ENCODE data around the gene CACNA1B.

The CACNA1B gene

DNA sequence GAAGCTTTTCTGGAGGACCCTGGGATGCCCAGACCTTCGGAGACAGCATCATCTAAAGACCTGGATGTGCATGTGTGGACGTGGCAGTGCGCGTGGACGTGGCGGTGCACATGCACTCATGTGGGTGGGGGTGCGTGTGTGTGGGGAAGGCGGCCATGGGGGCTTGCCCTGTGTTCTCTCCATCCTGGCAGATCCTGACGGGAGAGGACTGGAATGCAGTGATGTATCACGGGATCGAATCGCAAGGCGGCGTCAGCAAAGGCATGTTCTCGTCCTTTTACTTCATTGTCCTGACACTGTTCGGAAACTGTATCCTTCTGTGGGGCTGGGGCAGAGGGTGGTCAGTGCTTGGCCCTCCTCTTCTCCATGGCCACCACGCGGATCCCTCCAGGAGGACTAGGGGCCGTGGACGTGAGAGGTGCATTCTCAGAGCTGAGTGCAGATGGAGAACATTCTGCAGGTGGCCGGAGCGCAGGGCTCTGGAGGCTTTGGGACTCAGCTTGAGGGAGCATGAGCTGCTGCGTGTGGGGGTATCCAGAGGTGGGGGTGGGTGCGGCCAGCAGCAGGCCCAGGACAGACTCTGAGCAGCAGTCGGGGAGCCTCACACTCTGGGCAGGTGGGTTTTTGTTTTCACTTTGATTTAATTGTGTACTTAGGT is 129.1 kb downstream of the CACNA1B start:
- no peak overlapping the region for H3K9ac ChIP-seq (ENCODE audit: low read depth in 1 of 2, low read length in 2 of 2)
- no peaks in the 10 kb centered on the region for H3K36me3 ChIP-seq (ENCODE audit: control insufficient read depth in 1 of 2, insufficient read depth in 2 of 2, low read length in 2 of 2)
- H3K27ac ChIP-seq (ENCODE audit: low read depth, low read length): no peak overlapping the region
- H3K4me1 ChIP-seq (ENCODE audit: control insufficient read depth in 1 of 2, insufficient read depth in 2 of 2, low read length in 2 of 2): no peaks in the 10 kb centered on the region
- H3K4me3 ChIP-seq (ENCODE audit: low read depth in 1 of 2, low read length in 2 of 2): no peak overlapping the region
- no peaks in the 10 kb centered on the region for H3K9me3 ChIP-seq (ENCODE audit: control insufficient read depth in 1 of 2, low read length in 2 of 2)
- no peaks in the 10 kb centered on the region for H3K27me3 ChIP-seq (ENCODE audit: control insufficient read depth in 1 of 2, insufficient read depth in 2 of 2, low read length in 2 of 2)

DNA sequence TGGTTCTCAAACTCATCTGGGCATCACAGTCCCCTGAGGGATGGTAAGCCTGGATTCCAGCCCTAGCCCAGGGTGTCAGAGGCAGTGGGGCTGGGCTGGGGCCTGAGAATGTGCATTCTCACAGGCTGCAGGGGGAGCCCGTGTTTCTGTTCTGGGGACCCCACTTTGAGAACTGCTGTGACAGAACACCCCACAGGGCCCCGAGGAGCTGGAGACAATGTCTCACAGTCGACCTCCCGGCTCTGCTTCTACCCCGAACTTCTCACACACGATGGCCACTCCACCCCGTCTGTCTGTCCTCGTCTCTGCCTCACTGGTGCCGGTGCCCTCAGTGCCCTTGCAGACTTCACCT is 130.0 kb downstream of the CACNA1B start:
- H3K36me3 ChIP-seq (ENCODE audit: control insufficient read depth in 1 of 2, insufficient read depth in 2 of 2, low read length in 2 of 2): no peaks in the 10 kb centered on the region
- no peaks in the 10 kb centered on the region for H3K4me1 ChIP-seq (ENCODE audit: control insufficient read depth in 1 of 2, insufficient read depth in 2 of 2, low read length in 2 of 2)
- no peak overlapping the region for H3K27ac ChIP-seq (ENCODE audit: low read depth, low read length)
- no peak overlapping the region for H3K9ac ChIP-seq (ENCODE audit: low read depth in 1 of 2, low read length in 2 of 2)
- H3K27me3 ChIP-seq (ENCODE audit: control insufficient read depth in 1 of 2, insufficient read depth in 2 of 2, low read length in 2 of 2): no peaks in the 10 kb centered on the region
- H3K4me3 ChIP-seq (ENCODE audit: low read depth in 1 of 2, low read length in 2 of 2): no peak overlapping the region
- no peaks in the 10 kb centered on the region for H3K9me3 ChIP-seq (ENCODE audit: control insufficient read depth in 1 of 2, low read length in 2 of 2)

- H3K4me1 ChIP-seq (ENCODE audit: control insufficient read depth in 1 of 2, insufficient read depth in 2 of 2, low read length in 2 of 2): no peaks in the 10 kb centered on the region
- no peaks in the 10 kb centered on the region for H3K27me3 ChIP-seq (ENCODE audit: control insufficient read depth in 1 of 2, insufficient read depth in 2 of 2, low read length in 2 of 2)
- H3K9me3 ChIP-seq (ENCODE audit: control insufficient read depth in 1 of 2, low read length in 2 of 2): no peaks in the 10 kb centered on the region
- H3K4me3 ChIP-seq (ENCODE audit: low read depth in 1 of 2, low read length in 2 of 2): no peak overlapping the region
- H3K36me3 ChIP-seq (ENCODE audit: control insufficient read depth in 1 of 2, insufficient read depth in 2 of 2, low read length in 2 of 2): no peaks in the 10 kb centered on the region
- no peak overlapping the region for H3K9ac ChIP-seq (ENCODE audit: low read depth in 1 of 2, low read length in 2 of 2)
- no peak overlapping the region for H3K27ac ChIP-seq (ENCODE audit: low read depth, low read length)
Observed at GRCh38 chr9:138007918-138008841, 130.6 kb downstream of the CACNA1B start.

GRCh38 chr9:138009016-138009802 is 131.6 kb downstream of the CACNA1B start:
- Histone ChIP-seq H3K4me3 (ENCODE audit: low read depth in 1 of 2, low read length in 2 of 2) (no peak overlapping the region), H3K9me3 (ENCODE audit: control insufficient read depth in 1 of 2, low read length in 2 of 2) (no peaks in the 10 kb centered on the region), H3K36me3 (ENCODE audit: control insufficient read depth in 1 of 2, insufficient read depth in 2 of 2, low read length in 2 of 2) (no peaks in the 10 kb centered on the region), H3K4me1 (ENCODE audit: control insufficient read depth in 1 of 2, insufficient read depth in 2 of 2, low read length in 2 of 2) (no peaks in the 10 kb centered on the region), H3K27ac (ENCODE audit: low read depth, low read length) (no peak overlapping the region), H3K27me3 (ENCODE audit: control insufficient read depth in 1 of 2, insufficient read depth in 2 of 2, low read length in 2 of 2) (no peaks in the 10 kb centered on the region), H3K9ac (ENCODE audit: low read depth in 1 of 2, low read length in 2 of 2) (no peak overlapping the region)

DNA sequence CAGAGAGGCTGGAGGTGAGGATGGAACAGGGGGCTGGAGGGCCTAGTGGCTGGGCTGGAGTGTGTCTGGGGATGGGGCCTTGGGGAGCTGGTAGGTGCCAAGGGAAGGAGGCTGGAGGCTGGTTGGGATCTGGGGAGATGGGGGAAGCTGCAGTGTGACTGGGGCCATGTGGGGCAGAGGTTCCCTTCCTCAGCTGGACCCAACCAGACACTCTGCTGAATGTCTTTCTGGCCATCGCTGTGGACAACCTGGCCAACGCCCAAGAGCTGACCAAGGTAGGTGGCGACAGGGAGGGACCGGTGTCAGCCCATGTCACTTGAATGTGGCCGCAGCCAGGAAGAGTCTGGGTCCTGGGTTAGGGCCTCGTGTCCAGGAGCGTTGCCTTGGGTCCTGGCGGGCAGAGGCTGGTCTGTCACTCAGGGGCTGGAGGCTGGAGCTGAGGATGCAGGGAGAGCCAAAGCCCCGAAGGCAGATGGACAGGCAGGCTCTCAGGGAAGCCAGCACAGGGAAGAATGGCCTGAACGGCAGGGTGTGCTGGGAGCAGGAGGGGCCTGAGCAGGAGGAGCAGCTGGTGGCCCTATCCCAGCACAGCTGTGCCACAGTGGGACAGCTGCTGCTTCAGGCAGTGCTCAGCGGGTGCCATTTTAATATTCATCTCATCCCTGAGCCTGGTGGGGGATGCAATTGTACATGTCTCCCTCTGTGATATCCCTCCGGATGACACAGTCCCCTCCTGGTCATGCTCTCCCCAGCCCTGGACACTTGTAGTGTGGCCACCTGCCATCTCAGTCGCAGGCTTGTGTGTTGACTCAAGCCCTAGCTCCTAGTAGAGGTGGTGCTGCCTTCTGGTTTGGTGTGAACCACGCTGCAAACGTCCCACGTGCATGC is 132.5 kb downstream of the CACNA1B start:
- H3K4me1 ChIP-seq (ENCODE audit: control insufficient read depth in 1 of 2, insufficient read depth in 2 of 2, low read length in 2 of 2): no peaks in the 10 kb centered on the region

DNA sequence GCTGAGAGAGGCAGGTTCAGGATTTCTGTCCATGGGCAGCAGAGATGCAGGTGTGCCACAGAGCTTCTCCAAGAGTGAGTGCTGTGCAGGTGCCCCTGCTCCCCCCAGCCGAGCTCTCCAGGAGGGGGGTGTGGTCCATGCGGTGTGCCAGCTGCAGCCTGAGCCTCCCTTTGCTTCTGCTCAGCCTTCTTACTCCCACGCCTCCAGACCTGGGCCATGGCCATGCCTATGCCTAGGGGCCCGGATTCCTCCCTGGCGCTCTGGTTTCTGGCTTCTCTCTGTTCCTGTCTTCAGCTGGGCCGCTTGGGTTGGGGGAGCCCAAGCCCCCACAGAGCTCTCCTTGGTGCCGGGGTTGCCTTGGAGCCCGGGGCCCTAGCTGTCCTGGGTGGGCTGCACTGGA is 133.3 kb downstream of the CACNA1B start:
- Histone ChIP-seq H3K9me3 (ENCODE audit: control insufficient read depth in 1 of 2, low read length in 2 of 2) (no peaks in the 10 kb centered on the region), H3K4me3 (ENCODE audit: low read depth in 1 of 2, low read length in 2 of 2) (no peak overlapping the region), H3K27ac (ENCODE audit: low read depth, low read length) (no peak overlapping the region), H3K4me1 (ENCODE audit: control insufficient read depth in 1 of 2, insufficient read depth in 2 of 2, low read length in 2 of 2) (no peaks in the 10 kb centered on the region), H3K27me3 (ENCODE audit: control insufficient read depth in 1 of 2, insufficient read depth in 2 of 2, low read length in 2 of 2) (no peaks in the 10 kb centered on the region), H3K36me3 (ENCODE audit: control insufficient read depth in 1 of 2, insufficient read depth in 2 of 2, low read length in 2 of 2) (no peaks in the 10 kb centered on the region), H3K9ac (ENCODE audit: low read depth in 1 of 2, low read length in 2 of 2) (no peak overlapping the region)

More for the DNA sequence above, 132.5 kb downstream of the CACNA1B start:
- H3K27me3 ChIP-seq (ENCODE audit: control insufficient read depth in 1 of 2, insufficient read depth in 2 of 2, low read length in 2 of 2): no peaks in the 10 kb centered on the region
- H3K9ac ChIP-seq (ENCODE audit: low read depth in 1 of 2, low read length in 2 of 2): no peak overlapping the region
- no peak overlapping the region for H3K4me3 ChIP-seq (ENCODE audit: low read depth in 1 of 2, low read length in 2 of 2)
- H3K36me3 ChIP-seq (ENCODE audit: control insufficient read depth in 1 of 2, insufficient read depth in 2 of 2, low read length in 2 of 2): no peaks in the 10 kb centered on the region
- no peak overlapping the region for H3K27ac ChIP-seq (ENCODE audit: low read depth, low read length)
- no peaks in the 10 kb centered on the region for H3K9me3 ChIP-seq (ENCODE audit: control insufficient read depth in 1 of 2, low read length in 2 of 2)

DNA sequence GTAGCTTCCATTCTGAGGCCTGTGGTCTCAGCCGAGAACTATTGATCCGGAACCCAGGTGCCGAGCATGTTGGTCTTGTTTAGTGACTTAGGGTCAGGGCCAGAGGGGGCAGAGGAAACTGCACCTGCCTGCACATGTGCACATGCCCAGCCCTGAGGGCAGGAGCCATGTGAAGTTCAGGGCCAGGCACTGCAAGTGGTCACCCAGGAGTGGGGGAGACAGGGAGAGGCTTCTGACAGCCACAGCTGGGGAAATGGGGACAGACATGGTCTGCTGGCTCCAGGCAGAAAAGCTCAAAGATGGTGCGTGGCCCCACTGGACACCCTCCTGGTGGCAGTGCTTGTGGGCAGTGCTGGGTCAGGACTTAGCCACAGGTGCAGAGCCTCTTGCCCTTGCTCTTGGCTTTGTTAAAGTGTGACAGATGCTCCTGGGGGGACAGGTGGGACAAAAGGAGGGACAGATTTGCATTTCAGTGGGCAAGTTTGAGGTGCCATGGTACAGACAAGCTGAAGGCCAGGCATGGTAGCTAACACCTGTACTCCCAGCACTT is 134.4 kb downstream of the CACNA1B start:
- H3K4me3 ChIP-seq (ENCODE audit: low read depth in 1 of 2, low read length in 2 of 2): no peak overlapping the region
- H3K36me3 ChIP-seq (ENCODE audit: control insufficient read depth in 1 of 2, insufficient read depth in 2 of 2, low read length in 2 of 2): no peaks in the 10 kb centered on the region
- H3K27ac ChIP-seq (ENCODE audit: low read depth, low read length): no peak overlapping the region
- H3K9ac ChIP-seq (ENCODE audit: low read depth in 1 of 2, low read length in 2 of 2): no peak overlapping the region
- no peaks in the 10 kb centered on the region for H3K27me3 ChIP-seq (ENCODE audit: control insufficient read depth in 1 of 2, insufficient read depth in 2 of 2, low read length in 2 of 2)
- no peaks in the 10 kb centered on the region for H3K9me3 ChIP-seq (ENCODE audit: control insufficient read depth in 1 of 2, low read length in 2 of 2)
- H3K4me1 ChIP-seq (ENCODE audit: control insufficient read depth in 1 of 2, insufficient read depth in 2 of 2, low read length in 2 of 2): no peaks in the 10 kb centered on the region

GRCh38 chr9:138013273-138013672 is 135.7 kb downstream of the CACNA1B start:
- H3K27ac ChIP-seq (ENCODE audit: low read depth, low read length): no peak overlapping the region
- H3K4me1 ChIP-seq (ENCODE audit: control insufficient read depth in 1 of 2, insufficient read depth in 2 of 2, low read length in 2 of 2): no peaks in the 10 kb centered on the region
- no peaks in the 10 kb centered on the region for H3K27me3 ChIP-seq (ENCODE audit: control insufficient read depth in 1 of 2, insufficient read depth in 2 of 2, low read length in 2 of 2)
- no peak overlapping the region for H3K4me3 ChIP-seq (ENCODE audit: low read depth in 1 of 2, low read length in 2 of 2)
- H3K9me3 ChIP-seq (ENCODE audit: control insufficient read depth in 1 of 2, low read length in 2 of 2): no peaks in the 10 kb centered on the region
- H3K36me3 ChIP-seq (ENCODE audit: control insufficient read depth in 1 of 2, insufficient read depth in 2 of 2, low read length in 2 of 2): no peaks in the 10 kb centered on the region
- no peak overlapping the region for H3K9ac ChIP-seq (ENCODE audit: low read depth in 1 of 2, low read length in 2 of 2)

DNA sequence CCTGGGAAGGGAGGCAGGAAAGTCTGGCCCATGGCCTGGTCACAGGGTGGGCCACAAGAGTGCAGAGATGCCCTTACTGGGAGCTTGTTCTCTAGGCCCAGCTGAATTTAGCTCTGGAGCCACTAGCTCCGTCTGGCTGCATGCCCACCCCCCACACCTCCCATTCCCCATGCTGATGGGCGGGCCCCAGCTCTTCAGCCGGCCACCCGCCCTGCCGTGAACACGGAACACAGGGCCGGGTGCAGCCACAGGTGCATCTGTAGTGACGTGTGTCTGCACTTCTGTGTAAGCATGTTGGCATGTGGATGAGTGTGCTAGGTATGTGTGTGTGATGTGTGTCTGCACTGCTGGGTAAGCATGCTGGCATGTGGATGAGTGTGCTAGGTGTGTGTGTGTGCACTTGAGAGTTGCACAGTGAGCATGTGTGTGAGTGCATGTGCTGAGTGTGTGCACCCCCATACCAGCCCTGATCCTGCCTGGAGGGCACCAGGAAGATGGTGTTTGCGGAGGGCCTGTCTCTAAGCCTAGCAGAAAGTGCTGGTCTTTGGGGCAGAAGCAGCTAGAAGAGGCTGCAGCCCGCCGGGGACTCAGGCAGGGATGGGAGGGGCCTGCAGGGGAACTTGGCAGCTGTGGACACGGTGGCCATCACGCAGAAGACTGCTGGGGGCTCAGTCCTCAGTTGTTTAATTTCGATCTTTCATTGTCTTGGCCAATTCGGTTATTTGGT is 136.4 kb downstream of the CACNA1B start:
- Histone ChIP-seq H3K9ac (ENCODE audit: low read depth in 1 of 2, low read length in 2 of 2) (no peak overlapping the region), H3K9me3 (ENCODE audit: control insufficient read depth in 1 of 2, low read length in 2 of 2) (no peaks in the 10 kb centered on the region), H3K27ac (ENCODE audit: low read depth, low read length) (no peak overlapping the region), H3K4me1 (ENCODE audit: control insufficient read depth in 1 of 2, insufficient read depth in 2 of 2, low read length in 2 of 2) (no peaks in the 10 kb centered on the region), H3K27me3 (ENCODE audit: control insufficient read depth in 1 of 2, insufficient read depth in 2 of 2, low read length in 2 of 2) (no peaks in the 10 kb centered on the region), H3K36me3 (ENCODE audit: control insufficient read depth in 1 of 2, insufficient read depth in 2 of 2, low read length in 2 of 2) (no peaks in the 10 kb centered on the region), H3K4me3 (ENCODE audit: low read depth in 1 of 2, low read length in 2 of 2) (no peak overlapping the region)

All from duodenal mucosa (tissue), 2 donors.